ENCODE data around the gene CD68.
"Not testable (repeated sequence)": the region's sequence is repeated elsewhere in the genome, so short reads cannot be mapped to it uniquely, and the experiment has no call there.

Gene CD68

DNA sequence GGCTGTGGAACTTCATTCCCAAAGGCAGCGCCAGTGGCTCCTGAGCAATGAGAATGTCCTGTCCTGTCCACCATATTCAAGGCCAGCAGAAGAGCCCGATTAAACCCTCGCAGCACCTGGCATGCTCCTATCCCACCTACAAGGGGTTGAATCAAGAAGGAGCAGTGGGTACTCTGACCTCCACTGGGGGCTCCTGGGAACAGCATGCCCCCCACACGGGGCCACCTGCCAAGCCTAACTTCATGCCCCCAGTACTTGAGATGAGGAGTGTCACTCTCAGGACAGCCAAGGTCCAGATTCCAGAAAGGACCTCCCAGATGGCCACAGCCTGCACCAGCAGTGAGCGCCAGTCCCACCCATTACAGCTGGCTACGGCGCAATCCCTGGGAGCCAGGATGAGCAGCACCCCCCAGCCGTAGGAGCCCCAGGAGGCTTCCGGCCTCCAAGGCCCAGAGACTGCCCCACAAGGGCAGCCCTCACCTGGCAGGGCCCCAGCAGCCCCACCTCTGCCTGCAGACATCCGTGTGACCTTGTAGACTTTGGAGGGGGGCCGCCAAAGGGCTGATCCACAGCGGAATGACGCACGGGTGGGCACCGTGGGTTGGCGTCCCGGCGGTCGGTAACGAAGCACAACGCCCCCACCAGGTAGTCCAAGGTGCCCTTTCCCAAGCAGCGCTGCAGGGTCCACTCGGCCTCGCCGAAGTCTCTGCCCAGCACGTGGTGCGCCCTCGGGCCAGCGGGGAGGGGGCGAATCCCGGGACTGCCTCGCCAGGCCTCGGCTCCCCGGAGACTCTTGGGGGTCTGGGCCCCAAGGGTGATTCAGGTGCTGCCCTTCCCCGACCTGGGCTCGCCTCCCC, 3.2 kb downstream of the CD68 start:
- no peak for TF ChIP-seq ZNF274 (IDR thresholded peaks at IDR 0.05; ENCODE audit: low read depth, low read length)
- peak overlapping the region; percentile 92; the same call in 1 of the 2 replicates for H3K4me3 ChIP-seq (ENCODE audit: low read length)

DNA sequence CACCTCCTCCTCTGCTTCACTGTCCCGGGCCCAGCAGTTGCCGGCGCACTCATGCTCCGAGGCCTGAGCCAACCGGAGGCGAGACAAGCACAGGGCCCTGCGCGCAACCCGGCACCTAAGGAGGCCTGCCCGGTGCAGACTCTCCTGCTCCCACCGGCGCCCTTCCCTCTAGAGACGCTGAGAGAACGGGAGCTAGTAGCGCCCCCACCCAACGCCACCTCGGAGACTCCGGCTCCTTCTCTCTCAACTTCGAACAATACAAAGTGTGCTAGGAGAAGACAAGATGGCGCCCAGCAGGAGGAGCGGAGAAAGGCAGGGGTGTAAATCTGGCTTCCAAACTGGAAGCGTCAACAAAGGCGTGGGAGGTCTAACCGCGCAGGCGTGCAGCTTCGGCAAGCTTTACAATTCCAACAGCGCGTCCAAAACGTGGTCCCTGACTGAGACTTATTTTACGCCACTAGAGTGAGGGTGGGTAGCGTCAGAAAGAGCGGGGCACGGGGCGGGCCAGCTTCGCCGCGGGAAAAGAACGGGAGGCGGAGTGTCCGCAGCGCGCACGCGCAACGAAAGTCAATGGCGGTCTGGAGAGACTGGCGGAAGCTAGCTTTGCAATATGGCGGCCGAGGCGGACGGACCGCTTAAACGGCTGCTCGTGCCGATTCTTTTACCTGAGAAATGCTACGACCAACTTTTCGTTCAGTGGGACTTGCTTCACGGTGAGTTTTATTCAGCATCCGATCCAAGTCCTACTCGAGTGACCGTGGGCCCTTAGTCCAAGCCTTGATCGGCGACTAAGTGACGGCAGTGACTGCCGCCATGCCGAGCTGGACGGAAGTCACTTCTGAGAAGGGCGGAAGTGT, 4.0 kb downstream of the CD68 start, which contains the start of gene MPDU1:
Gene MPDU1 (plus strand): TSS at position 600 of the 857 bp plus-strand sequence. CDS start 11 bp downstream, at position 611.
- H3K4me3 ChIP-seq (ENCODE audit: low read length), result peak within 1 kb of the TSS; percentile 92
- no peak for TF ChIP-seq ZNF274 (IDR thresholded peaks at IDR 0.05; ENCODE audit: low read depth, low read length)

DNA sequence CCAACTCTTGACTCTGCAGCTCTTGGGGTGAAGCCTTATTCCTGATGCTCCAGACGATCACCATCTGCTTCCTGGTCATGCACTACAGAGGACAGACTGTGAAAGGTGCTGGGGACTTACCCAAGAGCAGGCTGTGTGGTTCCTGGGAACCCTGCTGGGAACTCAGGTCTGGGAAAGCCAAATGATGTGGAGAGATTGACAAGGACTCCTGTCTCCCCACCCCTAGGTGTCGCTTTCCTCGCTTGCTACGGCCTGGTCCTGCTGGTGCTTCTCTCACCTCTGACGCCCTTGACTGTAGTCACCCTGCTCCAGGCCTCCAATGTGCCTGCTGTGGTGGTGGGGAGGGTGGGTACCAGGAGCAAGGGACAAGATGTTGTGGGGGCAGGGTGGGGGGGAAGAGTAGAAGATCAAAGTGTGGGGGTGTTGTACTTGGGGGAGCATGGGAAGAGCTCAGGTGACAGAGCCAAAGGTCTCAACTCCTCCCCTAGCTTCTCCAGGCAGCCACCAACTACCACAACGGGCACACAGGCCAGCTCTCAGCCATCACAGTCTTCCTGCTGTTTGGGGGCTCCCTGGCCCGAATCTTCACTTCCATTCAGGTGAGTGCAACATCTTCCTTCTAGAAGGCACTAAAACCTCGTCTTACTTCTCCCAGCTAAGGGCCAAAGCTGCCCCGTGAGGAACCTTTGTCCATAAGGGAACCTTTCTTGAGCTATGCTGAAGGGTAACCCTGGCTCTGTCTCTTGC, 7.4 kb downstream of the CD68 start:
- TF ChIP-seq ZNF274 (IDR thresholded peaks at IDR 0.05; ENCODE audit: low read depth, low read length), result no peak
- no peak overlapping the region for H3K4me3 ChIP-seq (ENCODE audit: low read length)

GRCh38 chr17:7587420-7588151, 8.1 kb downstream of the CD68 start:
- TF ChIP-seq ZNF274 (IDR thresholded peaks at IDR 0.05; ENCODE audit: low read depth, low read length), result no peak
- no peak overlapping the region for H3K4me3 ChIP-seq (ENCODE audit: low read length)

- no peak for TF ChIP-seq ZNF274 (IDR thresholded peaks at IDR 0.05; ENCODE audit: low read depth, low read length)
- no peak overlapping the region for H3K4me3 ChIP-seq (ENCODE audit: low read length)
These were observed 9.2 kb downstream of the CD68 start for GRCh38 chr17:7588553-7589203.

GRCh38 chr17:7589204-7589868, 9.9 kb downstream of the CD68 start:
- TF ChIP-seq ZNF274 (IDR thresholded peaks at IDR 0.05; ENCODE audit: low read depth, low read length), result no peak
- no peak overlapping the region for H3K4me3 ChIP-seq (ENCODE audit: low read length)

DNA sequence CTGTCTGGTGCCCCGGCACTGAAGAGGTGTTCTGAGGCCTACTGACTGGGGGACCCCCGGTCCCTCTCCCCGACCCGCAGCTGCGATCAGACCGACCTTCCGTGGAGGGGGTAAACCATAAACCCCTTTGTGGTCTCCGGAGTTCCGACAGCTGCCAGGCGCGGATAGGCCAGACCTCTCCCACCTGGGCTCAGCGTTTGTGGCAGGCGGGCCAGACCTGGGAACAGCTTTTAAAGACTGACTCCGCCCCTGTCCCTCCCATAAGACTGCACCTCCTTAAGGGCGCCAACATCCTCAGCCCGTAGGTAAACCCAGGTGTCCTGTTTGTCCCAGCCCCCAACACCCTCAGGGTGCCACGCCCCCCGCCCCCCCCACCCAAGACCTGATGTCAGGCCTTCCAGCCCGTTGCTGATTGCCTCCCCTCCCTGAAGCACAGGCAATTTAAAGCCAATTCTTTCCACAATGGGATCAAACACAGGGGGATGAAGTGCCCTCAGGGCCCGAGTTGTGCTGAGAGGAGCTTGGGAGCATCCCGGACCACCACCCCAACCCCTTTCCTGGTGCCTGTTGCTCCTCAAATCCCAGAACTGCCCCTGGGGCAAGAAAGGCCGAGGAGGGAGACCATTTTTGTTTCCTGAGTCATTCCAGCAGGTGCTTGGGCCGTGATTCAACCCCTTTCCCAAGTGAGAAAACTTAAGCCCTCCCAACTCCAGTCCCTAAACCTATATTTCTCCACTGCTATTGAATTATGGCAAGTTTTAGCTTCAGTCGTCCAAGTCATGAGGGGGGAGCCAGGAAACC, 10.7 kb downstream of the CD68 start, which contains the start of gene SOX15:
Gene SOX15 (minus strand): TSS at position 204 of the 801 bp plus-strand sequence. CDS start 418 bp downstream, outside the sequence.
- no peak within 1 kb of the TSS for H3K4me3 ChIP-seq (ENCODE audit: low read length)
- TF ChIP-seq ZNF274 (IDR thresholded peaks at IDR 0.05; ENCODE audit: low read depth, low read length), result no peak

DNA sequence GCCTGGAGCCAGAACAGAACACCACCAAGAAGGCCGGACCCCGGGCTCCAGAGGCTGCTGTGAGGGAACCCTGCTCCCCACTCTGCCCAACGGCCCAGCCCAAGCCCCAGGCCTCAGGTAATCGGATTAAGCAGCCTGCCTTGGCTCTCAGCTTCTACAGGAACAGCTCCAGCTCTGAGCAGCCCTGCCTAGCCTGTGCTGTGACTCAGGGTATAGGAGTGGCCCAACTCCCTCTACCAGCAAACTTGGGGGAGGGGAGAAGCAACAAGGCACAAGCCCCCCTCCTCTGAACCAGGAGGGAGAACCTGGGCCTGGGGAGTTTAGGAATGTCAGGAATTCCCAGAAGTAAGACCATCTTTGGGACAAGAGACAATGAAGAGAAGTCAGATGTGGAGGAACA, 11.3 kb downstream of the CD68 start:
- no peak overlapping the region for H3K4me3 ChIP-seq (ENCODE audit: low read length)
- TF ChIP-seq ZNF274 (IDR thresholded peaks at IDR 0.05; ENCODE audit: low read depth, low read length), result no peak

DNA sequence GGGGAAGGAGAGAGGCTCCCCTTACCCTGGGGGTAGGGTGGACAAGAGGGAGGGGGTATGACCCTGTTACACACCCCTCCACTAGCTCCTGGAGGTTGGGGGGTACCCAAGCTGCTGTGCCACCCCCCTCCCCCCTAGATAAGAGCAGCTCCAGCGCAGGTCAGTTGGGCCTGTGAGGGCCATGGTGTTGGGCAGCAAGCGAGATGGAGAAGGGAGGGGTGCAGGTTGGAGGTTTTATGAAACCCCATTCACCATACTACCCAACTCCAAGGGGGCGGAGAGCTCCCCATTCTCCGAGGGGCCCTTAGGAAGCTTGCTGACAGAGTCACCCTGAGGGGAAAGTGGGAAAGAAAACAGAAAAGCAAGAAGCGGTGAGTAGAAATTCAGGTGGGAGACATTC, 12.2 kb downstream of the CD68 start:
- no peak for TF ChIP-seq ZNF274 (IDR thresholded peaks at IDR 0.05; ENCODE audit: low read depth, low read length)
- H3K4me3 ChIP-seq (ENCODE audit: low read length), result no peak overlapping the region

DNA sequence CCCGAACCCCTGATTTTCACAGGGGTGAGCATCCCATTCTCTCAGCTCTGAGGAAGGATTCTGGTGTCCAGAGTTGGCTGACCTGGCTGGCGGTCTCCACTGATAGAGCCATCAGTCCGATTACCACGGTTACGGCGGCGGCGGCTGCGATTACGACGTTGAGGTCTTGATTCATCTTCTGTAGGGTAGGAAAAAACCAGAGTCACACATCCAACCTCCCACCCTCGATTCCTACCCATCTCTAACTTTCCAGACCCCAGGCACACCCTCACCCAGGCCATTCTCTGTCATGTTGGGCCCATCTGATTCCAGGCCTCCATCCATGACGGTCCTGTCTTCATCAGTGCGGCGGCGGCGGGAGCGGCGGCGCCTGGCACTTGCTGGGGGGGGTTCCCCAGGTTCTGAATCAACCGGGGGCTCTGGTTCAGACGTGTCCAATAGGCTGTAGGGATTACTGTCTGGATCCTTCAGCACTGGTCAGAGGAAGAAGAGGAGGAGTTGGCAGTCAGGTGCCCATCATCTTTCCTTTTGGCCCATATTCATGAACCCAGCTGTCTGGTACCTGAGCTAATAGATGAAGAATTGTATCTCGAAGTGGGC, 13.1 kb downstream of the CD68 start:
- no peak for TF ChIP-seq ZNF274 (IDR thresholded peaks at IDR 0.05; ENCODE audit: low read depth, low read length)
- no peak overlapping the region for H3K4me3 ChIP-seq (ENCODE audit: low read length)

GRCh38 chr17:7593296-7593695, 13.9 kb downstream of the CD68 start:
- H3K4me3 ChIP-seq (ENCODE audit: low read length), result no peak overlapping the region
- no peak for TF ChIP-seq ZNF274 (IDR thresholded peaks at IDR 0.05; ENCODE audit: low read depth, low read length)

DNA sequence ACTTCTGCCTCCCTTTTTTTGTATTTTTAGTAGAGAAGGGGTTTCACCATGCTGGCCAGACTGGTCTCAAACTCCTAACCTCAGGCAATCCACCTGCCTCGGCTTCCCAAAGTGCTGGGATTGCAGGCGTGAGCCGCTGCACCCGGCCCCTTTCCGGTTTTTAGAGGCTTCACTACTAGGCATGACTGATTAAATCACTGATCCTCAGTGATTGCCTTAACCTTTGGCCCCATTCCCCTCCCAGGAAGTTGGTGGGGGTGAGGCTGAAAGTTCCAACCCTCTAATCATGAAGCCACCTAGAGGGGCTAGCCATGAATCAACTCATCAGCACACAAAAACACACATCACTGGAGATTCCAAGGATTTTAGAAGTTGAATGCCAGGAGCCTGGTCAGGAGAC, 18.1 kb downstream of the CD68 start:
- not testable (repeated sequence) for H3K4me3 ChIP-seq (ENCODE audit: low read length)

All from GM08714 (cell line).